C1 segment of cervical spinal cord (tissue), 14 donors: ENCODE data around the gene RNF223.
"Not testable (repeated sequence)": the region's sequence is repeated elsewhere in the genome, so short reads cannot be mapped to it uniquely, and the experiment has no call there.

ENCODE experiments used
- DNase-seq, 14 donors: peaks; one replicate each; lab custom pipeline; 2025; lab: John Stamatoyannopoulos, UW

Gene RNF223

DNA sequence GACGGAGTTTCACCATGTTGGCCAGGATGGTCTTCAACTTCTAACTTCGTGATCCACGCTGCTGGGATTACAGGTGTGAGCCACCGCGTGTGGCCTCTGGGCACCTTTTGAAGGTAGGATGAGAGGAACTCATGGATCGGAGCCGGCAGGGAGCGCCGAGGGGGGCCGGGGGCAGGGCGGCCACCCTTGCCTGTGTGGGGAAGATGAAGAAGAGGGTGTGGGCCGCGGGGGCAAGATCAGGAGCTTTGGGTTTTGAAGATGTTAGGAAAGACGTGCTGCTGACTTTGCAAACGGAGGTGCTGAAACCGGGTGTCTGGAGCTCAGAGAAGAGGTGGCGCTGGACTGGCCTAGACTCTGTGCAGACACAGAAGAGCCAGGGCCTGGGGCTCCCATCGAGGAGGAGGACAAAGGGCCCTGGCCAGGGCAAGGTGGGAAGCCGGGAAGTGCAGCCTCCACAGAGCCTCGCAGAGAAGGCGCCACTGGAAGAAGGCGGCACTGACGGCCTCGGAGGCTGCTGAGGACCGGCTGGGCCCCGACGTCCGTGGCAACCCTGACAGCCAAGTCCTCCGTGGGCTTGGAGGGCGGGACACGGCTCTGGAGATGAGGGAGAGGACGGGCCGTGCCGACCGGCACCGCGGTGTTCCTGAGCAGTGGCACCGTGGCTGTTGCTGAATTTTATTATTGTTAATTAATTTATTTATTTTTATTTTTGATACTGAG lies 13.7 kb downstream of the RNF223 start:
- no peak for DNase-seq

DNA sequence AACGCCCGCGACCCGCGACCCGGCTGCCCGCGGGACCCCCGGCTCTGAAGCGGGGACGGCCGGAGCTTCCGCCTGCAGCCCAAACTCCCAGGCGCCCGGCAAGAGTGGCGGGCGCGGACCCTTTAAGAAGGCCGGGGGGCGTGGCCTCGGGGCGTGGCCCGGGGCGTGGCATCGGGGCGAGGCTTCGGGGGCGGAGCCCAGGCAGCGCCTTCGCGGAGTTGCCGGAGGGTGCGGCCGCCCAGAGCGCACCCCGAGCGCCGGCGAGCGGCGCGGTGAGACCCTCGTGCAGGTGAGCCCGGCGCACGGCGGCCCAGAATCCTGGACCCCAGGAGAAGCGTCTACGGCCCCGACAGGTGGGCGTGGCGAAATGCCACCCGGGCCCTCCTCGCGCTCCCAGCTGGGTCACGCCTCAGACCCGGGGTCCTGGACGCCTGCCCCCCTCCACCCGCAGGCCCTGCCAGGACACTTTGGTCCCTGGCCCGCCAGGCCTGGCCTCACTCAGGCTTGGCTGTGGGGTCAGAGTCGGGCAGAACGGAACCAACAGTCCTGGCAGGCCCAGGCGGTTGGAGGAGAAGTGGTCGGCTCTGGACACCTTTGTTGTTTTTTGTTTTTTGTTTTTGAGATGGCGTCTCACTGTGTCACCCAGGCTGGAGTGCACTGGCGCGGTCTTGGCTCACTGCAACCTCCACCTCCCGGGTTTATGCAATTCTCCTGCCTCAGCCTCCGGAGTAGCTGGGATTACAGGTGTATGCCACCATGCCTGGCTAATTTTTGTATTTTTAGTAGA lies 14.4 kb downstream of the RNF223 start:
- DNase-seq = peak in 8 of 14 donors; percentile 19 to 58 (median 26)

DNA sequence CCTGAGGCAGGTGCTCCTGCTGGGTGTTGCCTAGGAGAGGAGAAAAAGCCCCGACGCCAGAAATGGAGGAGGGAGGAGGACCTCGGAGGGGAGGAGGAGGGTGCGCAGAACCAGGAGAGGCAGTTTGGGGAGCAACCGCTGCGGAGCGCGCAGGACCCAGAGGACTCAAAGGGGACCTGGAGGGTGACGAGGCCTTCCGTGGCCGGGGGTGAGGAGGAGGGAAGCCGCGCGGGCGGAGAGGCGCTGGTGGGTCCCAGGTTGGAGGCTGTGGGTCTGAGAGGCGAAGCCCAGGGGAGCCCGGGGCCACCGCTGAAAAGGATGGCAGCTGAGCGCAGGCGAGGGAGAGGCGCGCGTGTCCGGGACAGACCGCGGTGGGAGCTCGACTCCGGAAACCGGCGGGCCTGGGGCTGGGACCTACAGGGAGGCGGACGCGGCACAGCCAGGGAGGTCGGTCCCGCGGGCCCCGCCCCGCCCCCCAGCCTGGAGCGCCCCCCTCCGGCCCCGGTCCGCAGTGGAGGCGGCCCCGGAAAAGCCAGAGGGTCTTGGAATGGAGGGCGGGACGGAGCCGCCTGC lies 15.1 kb downstream of the RNF223 start:
- DNase-seq = no peak

DNA sequence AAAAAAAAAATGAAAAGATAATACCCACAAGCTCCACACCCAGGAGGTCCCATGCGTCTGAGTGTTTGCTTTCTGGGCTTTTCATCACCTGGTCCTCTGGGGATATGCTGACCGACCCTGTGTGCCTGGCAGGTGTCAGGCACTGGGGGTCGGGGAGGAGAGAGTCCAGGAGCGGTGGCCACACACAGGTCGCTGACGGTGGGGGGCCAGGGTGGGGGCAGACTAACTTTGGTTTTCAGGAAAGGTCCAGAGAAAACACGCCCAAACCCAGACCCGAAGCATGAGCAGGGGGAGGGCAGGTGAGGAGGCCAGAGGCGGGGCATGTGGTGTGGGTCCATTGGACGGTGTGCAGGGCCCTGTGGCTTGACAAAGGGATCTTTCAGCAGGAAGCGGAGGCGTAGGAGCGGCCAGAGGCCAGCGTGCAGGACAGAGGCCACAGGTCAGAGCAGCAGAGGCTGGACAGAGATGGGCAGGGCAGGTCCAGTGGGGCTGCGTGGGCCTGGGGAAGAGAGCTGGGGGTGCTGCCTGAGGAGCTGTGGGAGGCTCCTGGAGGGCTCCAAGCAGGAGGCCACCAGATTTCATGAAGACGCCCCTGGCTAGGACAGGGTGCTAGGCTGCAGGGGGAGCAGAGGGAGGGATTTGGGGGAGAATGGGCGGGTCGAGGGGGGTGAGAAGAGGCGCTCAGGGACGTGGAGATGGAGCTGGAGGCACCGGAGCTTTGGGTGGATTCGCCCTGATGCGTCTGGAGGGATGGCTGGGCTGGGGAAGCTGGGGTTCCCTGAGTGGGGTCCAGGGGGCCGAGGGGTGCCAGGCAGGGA lies 15.8 kb downstream of the RNF223 start:
- no peak for DNase-seq

DNA sequence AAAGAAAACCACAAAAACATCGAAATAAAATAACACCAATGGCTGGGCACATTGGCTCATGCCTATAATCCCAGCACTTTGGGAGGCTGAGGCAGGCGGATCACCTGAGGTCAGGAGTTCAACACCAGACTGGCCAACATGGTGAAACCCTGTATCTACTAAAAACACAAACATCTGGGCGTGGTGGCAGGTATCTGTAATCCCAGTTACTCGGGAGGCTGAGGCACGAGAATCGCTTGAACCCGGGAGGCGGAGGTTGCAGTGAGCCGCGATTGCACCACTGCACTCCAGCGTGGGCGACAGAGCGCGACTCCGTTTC lies 16.4 kb downstream of the RNF223 start:
- DNase-seq = not testable (repeated sequence)

DNA sequence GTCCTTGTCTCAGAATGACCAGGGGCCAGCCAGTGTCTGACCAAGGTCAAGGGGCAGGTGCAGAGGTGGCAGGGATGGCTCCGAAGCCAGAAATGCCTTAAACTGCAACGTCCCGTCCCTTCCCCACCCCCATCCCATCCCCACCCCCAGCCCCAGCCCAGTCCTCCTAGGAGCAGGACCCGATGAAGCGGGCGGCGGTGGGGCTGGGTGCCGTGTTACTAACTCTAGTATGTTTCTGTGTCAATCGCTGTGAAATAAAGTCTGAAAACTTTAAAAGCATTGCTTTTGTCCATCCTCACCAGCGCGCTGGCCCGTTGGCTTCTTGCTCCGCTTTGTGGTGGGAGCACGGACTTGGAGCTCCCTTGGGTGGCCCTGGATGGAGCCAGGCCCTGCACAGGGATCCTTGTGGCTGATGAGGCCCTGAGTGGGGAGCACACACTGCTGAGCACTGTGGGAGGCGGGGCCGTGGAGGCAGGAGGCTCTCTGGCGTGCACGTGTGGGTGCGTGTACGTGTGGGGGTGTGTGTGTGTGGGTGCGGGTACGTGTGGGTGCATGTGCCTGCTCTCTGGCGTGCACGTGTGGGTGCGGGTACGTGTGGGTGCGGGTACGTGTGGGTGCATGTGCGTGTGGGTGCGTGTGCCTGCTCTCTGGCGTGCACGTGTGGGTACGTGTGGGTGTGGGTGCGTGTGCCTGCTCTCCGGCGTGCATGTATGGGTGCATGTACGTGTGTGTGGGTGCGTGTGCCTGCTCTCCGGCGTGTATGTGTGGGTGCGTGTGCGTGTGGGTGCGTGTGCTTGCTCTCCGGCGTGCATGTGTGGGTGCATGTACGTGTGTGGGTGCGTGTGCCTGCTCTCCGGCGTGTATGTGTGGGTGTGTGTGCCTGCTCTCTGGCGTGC lies 18.0 kb downstream of the RNF223 start:
- no peak for DNase-seq

DNA sequence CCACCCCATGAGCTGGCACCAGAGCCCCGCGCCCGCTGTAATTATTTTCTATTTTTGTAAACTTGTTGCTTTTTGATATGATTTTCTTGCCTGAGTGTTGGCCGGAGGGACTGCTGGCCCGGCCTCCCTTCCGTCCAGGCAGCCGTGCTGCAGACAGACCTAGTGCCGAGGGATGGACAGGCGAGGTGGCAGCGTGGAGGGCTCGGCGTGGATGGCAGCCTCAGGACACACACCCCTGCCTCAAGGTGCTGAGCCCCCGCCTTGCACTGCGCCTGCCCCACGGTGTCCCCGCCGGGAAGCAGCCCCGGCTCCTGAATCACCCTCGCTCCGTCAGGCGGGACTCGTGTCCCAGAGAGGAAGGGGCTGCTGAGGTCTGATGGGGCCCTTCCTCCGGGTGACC lies 19.1 kb downstream of the RNF223 start:
- no peak for DNase-seq

DNA sequence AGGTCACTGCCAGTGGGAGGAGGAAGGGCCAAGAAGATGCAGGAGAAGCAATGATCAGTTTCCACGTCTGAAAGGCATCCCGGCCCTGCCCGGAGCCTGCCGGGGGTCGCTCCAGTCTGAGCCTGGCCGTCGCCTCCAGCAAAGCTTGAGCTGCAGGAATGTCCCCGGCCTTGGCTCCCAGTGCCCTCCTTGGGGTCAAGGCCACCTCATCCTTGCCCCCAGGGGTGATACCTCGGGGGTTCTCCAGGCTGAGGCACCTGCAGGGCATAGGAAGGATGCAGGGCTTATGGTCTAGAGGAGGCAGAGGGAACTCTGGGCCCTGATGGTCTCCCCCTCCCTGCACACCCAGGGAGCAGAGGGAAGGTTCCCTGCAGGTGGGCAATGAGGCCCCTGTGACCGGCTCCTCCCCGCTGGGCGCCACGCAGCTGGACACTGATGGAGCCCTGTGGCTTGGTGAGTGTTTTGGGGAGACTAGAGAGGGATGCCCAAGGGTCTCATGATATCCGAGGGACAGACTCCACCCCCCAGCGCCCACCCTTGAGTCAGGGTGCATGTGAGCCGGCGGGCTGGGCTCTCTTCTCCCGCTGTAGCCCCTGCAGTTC lies 19.9 kb downstream of the RNF223 start:
- no peak for DNase-seq

DNA sequence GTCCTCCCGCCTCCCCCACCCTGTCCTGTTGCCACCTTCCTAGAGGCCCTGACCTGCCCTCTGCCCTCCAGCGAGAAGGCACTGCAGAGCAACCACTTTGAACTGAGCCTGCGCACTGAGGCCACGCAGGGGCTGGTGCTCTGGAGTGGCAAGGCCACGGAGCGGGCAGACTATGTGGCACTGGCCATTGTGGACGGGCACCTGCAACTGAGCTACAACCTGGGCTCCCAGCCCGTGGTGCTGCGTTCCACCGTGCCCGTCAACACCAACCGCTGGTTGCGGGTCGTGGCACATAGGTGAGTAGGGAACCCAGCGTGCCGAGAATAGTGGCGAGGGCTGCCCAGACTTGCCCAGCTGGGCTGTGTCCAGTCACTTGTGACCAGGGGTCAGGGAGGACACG lies 20.4 kb downstream of the RNF223 start:
- DNase-seq = no peak

DNA sequence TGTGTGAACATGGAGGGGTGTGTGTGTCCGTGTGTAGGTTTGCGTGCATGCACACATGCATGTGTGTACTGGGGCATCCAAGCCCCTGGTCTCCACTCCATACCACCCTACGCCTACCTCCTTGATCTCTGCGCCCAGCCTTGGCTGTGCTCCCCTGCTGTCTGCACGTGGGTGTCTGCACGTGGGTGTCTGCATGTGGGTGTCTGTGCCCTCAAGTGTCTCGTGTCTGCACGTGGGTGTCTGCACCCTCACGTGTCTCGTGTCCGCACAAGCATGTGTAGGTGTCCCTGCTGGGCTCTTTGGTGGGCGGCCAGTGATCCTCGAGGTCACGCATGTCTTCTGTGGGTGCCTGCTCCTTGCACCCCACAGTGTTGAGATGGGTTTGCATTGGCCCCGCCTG lies 21.1 kb downstream of the RNF223 start:
- no peak for DNase-seq

DNA sequence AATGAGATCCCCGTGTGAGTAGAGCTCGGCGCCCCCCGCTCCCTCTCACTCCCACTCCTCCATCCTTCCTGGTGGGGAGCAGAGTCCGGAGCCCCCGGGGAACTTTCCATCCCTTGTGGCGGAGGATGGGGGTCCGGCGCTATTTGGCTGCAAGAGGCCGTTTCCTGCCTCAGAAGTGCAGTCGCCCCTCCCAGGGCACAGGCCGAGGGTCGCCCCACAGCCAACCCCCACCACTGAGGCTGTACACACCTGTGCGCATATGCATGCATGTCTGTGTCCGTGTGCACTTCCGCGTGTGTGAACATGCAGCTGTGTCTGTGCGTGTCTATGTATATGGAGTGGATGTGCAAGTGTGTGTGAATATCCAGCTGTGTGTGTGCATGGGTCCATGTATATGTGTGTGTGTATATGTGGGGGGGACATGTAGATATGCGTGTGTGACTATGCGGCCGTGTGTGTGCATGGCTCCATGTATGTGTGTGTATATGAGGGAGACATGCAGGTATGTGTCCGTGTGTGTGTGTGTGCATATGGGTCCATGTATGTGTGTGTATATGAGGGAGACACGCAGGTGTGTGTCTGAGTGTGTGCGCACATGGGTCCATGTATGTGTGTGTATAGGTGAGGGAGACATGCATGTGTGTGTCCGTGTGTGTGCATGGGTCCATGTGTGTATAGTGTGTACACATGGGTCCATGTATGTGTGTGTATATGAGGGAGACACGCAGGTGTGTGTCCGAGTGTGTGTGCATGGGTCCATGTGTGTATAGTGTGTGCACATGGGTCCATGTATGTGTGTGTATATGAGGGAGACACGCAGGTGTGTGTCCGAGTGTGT lies 21.9 kb downstream of the RNF223 start:
- DNase-seq = no peak

DNA sequence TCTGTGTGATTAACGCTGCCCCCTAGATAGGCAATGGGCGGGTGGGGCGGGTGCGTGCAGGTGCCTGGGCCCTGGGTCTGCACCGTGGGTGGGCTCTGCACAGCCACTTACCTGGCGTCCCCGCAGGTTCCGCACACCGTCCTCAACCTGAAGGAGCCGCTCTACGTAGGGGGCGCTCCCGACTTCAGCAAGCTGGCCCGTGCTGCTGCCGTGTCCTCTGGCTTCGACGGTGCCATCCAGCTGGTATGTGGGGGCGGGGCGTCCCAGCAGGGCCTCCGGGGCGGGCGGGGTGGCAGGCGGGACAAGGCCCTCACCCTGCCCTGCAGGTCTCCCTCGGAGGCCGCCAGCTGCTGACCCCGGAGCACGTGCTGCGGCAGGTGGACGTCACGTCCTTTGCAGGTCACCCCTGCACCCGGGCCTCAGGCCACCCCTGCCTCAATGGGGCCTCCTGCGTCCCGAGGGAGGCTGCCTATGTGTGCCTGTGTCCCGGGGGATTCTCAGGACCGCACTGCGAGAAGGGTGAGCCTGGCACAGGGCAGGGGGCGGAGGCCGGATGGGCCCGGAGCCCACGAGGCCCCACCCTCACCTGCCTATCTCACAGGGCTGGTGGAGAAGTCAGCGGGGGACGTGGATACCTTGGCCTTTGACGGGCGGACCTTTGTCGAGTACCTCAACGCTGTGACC lies 22.8 kb downstream of the RNF223 start:
- DNase-seq = no peak

DNA sequence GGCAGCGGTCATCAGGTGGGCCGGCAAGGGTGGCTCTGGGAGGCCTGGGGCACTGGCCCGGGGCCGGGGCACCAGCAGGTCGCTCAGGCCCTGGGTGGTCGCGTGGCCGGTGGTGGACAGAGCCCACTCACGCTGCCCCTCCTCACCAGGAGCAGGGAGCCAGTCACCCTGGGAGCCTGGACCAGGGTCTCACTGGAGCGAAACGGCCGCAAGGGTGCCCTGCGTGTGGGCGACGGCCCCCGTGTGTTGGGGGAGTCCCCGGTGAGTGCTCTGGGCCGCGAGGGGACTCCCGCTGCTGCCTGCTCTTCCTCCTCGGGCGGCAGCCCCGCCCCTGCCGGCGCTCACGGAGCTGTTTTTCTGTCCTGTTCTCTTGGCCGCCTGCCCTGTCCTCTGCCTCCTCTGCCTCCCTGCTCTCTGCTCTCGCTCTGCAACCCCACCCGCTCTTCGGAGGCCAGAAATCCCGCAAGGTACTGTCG lies 23.5 kb downstream of the RNF223 start:
- no peak for DNase-seq

DNA sequence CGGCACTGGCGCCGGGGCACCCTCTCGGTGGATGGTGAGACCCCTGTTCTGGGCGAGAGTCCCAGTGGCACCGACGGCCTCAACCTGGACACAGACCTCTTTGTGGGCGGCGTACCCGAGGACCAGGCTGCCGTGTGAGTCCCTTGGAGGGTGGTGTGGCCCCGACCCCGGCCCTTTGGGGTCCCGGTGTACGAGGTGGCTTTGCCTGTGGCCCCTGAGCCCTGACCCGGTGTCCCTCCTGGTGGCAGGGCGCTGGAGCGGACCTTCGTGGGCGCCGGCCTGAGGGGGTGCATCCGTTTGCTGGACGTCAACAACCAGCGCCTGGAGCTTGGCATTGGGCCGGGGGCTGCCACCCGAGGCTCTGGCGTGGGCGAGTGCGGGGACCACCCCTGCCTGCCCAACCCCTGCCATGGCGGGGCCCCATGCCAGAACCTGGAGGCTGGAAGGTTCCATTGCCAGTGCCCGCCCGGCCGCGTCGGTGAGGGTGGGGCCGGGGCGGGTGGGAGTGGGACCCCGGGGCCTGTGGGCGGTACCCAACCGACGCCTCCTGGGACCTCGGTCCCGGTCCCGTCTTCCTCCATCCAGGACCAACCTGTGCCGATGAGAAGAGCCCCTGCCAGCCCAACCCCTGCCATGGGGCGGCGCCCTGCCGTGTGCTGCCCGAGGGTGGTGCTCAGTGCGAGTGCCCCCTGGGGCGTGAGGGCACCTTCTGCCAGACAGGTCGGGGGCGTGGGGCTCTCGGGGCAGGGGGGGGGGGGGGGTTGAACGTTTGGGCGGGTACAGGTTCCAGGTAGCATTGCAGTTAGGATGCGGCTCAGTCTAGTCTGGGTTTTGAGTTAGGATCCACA lies 24.6 kb downstream of the RNF223 start:
- no peak for DNase-seq

DNA sequence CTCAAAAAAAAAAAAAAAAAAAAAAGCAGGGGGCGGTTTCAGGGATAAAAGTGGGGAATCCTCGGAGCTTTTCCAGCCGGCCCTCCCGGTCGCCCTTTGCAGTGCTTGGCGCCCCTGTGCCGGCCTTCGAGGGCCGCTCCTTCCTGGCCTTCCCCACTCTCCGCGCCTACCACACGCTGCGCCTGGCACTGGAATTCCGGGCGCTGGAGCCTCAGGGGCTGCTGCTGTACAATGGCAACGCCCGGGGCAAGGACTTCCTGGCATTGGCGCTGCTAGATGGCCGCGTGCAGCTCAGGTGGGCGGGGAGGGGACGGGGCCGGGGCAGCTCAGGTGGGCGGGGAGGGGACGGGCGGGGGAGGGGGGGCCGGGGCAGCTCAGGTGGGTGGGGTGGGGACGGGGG lies 25.3 kb downstream of the RNF223 start:
- DNase-seq = no peak

DNA sequence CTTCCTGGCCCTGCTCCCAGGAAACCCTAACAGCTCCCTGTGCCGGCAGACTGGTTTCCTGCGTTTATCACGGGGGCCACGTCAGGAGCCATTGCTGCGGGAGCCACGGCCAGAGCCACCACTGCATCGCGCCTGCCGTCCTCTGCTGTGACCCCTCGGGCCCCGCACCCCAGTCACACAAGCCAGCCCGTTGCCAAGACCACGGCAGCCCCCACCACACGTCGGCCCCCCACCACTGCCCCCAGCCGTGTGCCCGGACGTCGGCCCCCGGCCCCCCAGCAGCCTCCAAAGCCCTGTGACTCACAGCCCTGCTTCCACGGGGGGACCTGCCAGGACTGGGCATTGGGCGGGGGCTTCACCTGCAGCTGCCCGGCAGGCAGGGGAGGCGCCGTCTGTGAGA lies 26.1 kb downstream of the RNF223 start:
- DNase-seq = no peak

DNA sequence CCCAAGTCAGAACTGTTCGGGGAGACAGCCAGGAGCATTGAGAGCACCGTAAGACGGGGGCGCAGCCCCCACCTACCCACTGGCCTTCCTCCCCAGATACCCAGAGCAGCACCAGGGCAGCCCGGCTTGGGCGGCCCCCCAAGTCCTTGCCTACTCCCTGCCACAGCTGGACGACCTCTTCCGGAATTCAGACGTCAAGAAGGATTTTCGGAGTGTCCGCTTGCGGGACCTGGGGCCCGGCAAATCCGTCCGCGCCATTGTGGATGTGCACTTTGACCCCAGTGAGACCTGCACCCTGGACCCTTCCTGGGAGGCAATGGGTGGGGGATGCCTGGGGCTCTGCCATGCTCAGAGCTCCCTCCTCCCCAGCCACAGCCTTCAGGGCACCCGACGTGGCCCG lies 26.7 kb downstream of the RNF223 start:
- no peak for DNase-seq

DNA sequence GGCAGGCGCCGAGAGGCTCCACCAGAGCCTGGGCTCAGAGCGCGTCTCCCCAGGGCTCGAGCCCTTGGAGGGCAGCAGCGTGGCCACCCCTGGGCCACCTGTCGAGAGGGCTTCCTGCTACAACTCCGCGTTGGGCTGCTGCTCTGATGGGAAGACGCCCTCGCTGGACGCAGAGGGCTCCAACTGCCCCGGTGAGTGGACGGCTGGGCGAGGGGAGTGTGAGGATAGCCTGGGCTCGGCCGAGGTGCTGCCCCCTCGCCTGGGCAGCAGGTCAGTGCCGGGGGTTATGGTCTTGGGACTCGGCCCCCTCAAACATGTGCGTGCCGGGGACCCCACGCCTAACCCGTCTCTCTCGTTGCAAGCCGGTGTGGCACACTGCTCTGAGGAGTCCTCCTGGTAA lies 27.3 kb downstream of the RNF223 start:
- DNase-seq = no peak
